GM18520 (cell line): ENCODE results near the gene CCDC34.

Experiments used
- ATAC-seq: cut with Tn5 transposase; IDR thresholded peaks from one replicate; pipeline ENCODE4 v1.9.1; 2021; ENCODE audit not compliant: unreplicated experiment

Gene CCDC34

GRCh38 chr11:27292637-27293010 lies 70.4 kb downstream of the CCDC34 start:
- no peak for ATAC-seq

DNA sequence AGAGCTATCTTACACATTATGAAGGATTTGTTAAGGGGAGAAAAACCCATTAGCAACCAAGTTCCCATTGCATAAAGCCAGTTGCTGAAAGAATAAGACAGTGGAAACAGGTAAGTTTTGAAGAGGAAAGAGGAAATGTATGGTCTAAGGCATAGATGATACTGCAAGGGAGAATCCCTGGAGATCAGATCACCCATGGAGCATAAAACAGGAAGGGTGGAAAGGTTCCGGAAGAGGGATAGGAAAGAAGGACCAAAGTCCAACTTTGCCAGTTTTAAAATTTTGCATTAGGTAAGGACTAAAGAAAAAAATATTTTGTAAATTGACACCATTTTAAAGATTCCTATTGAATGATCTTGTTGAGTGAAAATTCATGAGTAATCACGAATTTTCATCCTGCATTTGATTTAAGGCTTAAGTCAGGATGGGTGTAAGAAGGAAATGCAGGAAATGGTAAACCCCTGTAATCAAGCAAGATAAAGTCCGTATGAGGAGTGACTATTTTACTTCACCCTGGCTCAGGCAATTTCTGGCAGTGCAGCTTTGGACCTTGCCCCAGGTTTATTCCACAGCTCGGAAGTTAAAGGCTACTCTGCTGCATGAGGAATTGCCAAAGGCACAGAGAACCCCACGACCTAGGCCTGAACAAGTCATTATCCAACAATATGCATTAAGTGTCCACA lies 70.9 kb downstream of the CCDC34 start:
- no peak for ATAC-seq

GRCh38 chr11:27291302-27291889 lies 71.6 kb downstream of the CCDC34 start:
- ATAC-seq, result no peak

DNA sequence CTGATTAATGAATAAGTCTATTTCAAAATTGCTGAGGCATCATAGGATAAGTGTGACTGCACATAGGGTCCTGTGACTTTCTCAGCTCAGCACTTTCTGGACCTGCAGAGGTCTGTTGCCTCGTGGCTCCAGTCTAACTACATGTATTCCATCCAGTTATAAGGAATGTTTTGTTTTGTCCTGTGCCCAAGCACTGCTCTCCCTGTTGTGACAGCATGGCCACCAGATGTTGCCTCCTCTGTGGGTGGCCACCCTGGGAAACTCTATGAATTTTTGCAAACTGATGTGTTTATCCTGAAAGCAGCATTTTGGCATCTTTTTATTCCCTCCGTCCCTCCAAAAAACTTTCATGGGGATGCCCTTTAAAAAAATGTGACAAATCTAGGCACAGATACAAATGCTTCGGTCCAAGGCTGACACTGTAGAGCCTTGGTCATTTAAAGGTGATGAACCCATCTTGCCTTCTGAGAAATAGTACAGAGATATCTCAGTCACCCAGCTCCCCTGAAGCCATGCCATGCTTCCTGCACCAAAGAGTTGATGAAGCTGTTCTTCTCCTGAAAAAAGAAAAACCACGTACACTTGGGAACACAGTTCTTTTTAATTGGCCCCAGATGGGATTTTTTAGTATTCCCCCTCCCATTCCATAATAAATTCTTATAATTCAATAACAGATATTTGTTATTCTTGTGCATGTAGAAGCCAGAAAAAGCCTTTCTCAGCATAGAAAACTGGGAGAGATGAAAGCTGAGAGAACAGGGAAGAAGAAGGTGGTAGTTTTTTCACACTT lies 72.6 kb downstream of the CCDC34 start:
- ATAC-seq, result no peak
